Fibroblast of lung (primary cell): ENCODE measurements around the gene COL8A1. TPM values are rescaled to one million over a fixed set of nuclear protein-coding genes. Genes with fewer than 3 reads are reported as not detected.

Experiments
- DNase-seq, 2 donors: peaks; one replicate each; pipeline versions ENCODE4 v3.0.0 to v3.0.0-alpha.2; 2010; ENCODE audit warnings: low read depth in 2 of 2
- H2AFZ ChIP-seq: 2 replicates; pipeline ENCODE4 v1.5.1; 2012; ENCODE audit warnings: low read length, control low read depth, inconsistent platforms
- H3K27ac ChIP-seq: 2 replicates; pipeline ENCODE4 v1.5.1; 2011; ENCODE audit warnings: low read length, control low read depth; ENCODE audit not compliant: insufficient read depth
- H3K27me3 ChIP-seq: 2 replicates; pipeline ENCODE4 v1.5.1; 2011; ENCODE audit warnings: mild to moderate bottlenecking, low read length; ENCODE audit not compliant: control insufficient read depth, insufficient read depth
- H3K36me3 ChIP-seq: 2 replicates; pipeline ENCODE4 v1.5.1; 2011; ENCODE audit warnings: low read length; ENCODE audit not compliant: control insufficient read depth, insufficient read depth
- H3K4me1 ChIP-seq: 2 replicates; pipeline ENCODE4 v1.5.1; 2011; ENCODE audit warnings: low read length; ENCODE audit not compliant: control insufficient read depth, insufficient read depth; ENCODE audit errors: extremely low read depth
- H3K4me2 ChIP-seq: 2 replicates; pipeline ENCODE4 v1.5.1; 2011; ENCODE audit warnings: low read length, control low read depth; ENCODE audit not compliant: insufficient read depth; ENCODE audit errors: extremely low read depth
- H3K4me3 ChIP-seq, 4 experiments: fragments of 200-600 bp in 1 of 4; sonication (generic) in 1 of 4; replicated peaks in 1 of 4; 2 replicates each; pipeline ENCODE4 v1.5.1; 2011 to 2016; ENCODE audit warnings: low read length in 4 of 4, low read depth in 3 of 4, mild to moderate bottlenecking in 3 of 4, control low read depth in 2 of 4, inconsistent platforms in 1 of 4, mixed read lengths in 1 of 4; ENCODE audit not compliant: insufficient read depth in 1 of 4; ENCODE audit errors: control extremely low read depth in 1 of 4
- H3K79me2 ChIP-seq: 2 replicates; pipeline ENCODE4 v1.5.1; 2012; ENCODE audit warnings: mild to moderate bottlenecking, low read length, inconsistent platforms; ENCODE audit not compliant: control insufficient read depth, insufficient read depth
- H3K9ac ChIP-seq: 2 replicates; pipeline ENCODE4 v1.5.1; 2011; ENCODE audit warnings: mild to moderate bottlenecking, low read length, control low read depth; ENCODE audit not compliant: insufficient read depth
- H3K9me3 ChIP-seq: 2 replicates; pipeline ENCODE4 v1.5.1; 2012; ENCODE audit warnings: low read depth, low read length; ENCODE audit not compliant: control insufficient read depth, insufficient read depth
- H4K20me1 ChIP-seq: 2 replicates; pipeline ENCODE4 v1.5.1; 2011; ENCODE audit warnings: low read length; ENCODE audit not compliant: control insufficient read depth, insufficient read depth; ENCODE audit errors: extremely low read depth
- EZH2 ChIP-seq: IDR thresholded peaks from 2 replicates; pipeline ENCODE4 v1.5.1; 2012; ENCODE audit warnings: low read length, control low read depth, mild to moderate bottlenecking; ENCODE audit errors: missing control alignments
- polyA plus RNA-seq, 2 donors: library from polyadenylated mRNA; depleted of rRNA in 1 of 2; stranded (reverse) in 1 of 2; unstranded in 1 of 2; fragments of >200 nt; gene quantifications; 2 replicates each; pipeline ENCODE4 v1.2.1, GENCODE V29; 2011 to 2012; ENCODE audit warnings: missing spikeins in 1 of 2
- total RNA-seq: library from RNA; depleted of rRNA; stranded (reverse); fragments of >200 nt; gene quantifications from 2 replicates; pipeline ENCODE4 v1.2.1, GENCODE V29; 2014
- TF ChIP-seq, protein P1 (sequence below), 2 donors: IDR thresholded peaks in 1 of 2; conservative IDR thresholded peaks in 1 of 2; 1 replicate in 1 of 2; 2 replicates in 1 of 2; pipeline ENCODE4 v1.5.1; 2011 to 2012; ENCODE audit warnings: low read length in 2 of 2, control low read depth in 1 of 2, inconsistent platforms in 1 of 2, low read depth in 1 of 2, mild to moderate bottlenecking in 1 of 2

COL8A1 gene
- total and polyA plus RNA-seq, 2 donors (not counting 1 experiment from before 2014, with no cell fraction given), result 85.4 to 215 TPM

GRCh38 chr3:99768808-99769501, 130.6 kb downstream of the COL8A1 start:
- Histone ChIP-seq H3K4me3 (no peak overlapping the region), H3K79me2 (no peaks in the 10 kb centered on the region), H3K27me3 (no peaks in the 10 kb centered on the region), H2AFZ (no peak overlapping the region), H4K20me1 (no peaks in the 10 kb centered on the region), H3K9me3 (no peaks in the 10 kb centered on the region), H3K36me3 (no peaks in the 10 kb centered on the region), H3K9ac (no peak overlapping the region), H3K27ac (no peak overlapping the region), H3K4me1 (peaks cover 3% of the 10 kb centered on the region), H3K4me2 (no peak overlapping the region)
- no peak for TF ChIP-seq EZH2
- TF ChIP-seq, protein P1, sequence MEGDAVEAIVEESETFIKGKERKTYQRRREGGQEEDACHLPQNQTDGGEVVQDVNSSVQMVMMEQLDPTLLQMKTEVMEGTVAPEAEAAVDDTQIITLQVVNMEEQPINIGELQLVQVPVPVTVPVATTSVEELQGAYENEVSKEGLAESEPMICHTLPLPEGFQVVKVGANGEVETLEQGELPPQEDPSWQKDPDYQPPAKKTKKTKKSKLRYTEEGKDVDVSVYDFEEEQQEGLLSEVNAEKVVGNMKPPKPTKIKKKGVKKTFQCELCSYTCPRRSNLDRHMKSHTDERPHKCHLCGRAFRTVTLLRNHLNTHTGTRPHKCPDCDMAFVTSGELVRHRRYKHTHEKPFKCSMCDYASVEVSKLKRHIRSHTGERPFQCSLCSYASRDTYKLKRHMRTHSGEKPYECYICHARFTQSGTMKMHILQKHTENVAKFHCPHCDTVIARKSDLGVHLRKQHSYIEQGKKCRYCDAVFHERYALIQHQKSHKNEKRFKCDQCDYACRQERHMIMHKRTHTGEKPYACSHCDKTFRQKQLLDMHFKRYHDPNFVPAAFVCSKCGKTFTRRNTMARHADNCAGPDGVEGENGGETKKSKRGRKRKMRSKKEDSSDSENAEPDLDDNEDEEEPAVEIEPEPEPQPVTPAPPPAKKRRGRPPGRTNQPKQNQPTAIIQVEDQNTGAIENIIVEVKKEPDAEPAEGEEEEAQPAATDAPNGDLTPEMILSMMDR (conservative IDR thresholded peaks at IDR 0.05 in 1 of 2, IDR thresholded peaks at IDR 0.05 in 1 of 2; ENCODE audit: low read depth in 1 of 2, low read length in 2 of 2), result no peak
- DNase-seq, result no peak

DNA sequence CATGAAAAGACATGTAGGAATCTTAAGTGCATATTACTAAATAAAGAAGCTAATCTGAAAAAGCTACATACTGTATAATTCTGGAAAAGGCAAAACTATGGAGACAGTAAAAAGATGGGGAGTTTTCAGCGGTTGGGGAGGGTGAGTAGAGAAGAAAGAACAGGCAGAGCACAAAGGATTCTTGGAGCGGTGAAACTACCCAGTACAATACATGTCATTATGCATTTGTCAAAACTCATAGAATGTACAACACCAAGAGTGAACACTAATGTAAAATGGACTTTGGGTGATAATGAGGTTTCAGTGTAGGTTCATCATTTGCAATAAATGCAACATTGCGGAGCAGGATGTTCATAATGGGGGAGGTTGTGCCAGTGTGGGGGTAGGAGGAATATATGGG, 133.8 kb downstream of the COL8A1 start:
- no peaks in the 10 kb centered on the region for H3K9me3 ChIP-seq
- H3K4me3 ChIP-seq, result no peak overlapping the region
- H3K4me1 ChIP-seq, result peaks cover 2% of the 10 kb centered on the region
- H2AFZ ChIP-seq, result no peak overlapping the region
- no peaks in the 10 kb centered on the region for H4K20me1 ChIP-seq
- DNase-seq, result no peak
- H3K79me2 ChIP-seq, result no peaks in the 10 kb centered on the region
- H3K4me2 ChIP-seq, result no peak overlapping the region
- H3K27ac ChIP-seq, result no peak overlapping the region
- TF ChIP-seq, protein P1 (conservative IDR thresholded peaks at IDR 0.05 in 1 of 2, IDR thresholded peaks at IDR 0.05 in 1 of 2; ENCODE audit: low read depth in 1 of 2, low read length in 2 of 2), result no peak
- TF ChIP-seq EZH2, result no peak
- H3K36me3 ChIP-seq, result no peaks in the 10 kb centered on the region
- no peak overlapping the region for H3K9ac ChIP-seq
- no peaks in the 10 kb centered on the region for H3K27me3 ChIP-seq

DNA sequence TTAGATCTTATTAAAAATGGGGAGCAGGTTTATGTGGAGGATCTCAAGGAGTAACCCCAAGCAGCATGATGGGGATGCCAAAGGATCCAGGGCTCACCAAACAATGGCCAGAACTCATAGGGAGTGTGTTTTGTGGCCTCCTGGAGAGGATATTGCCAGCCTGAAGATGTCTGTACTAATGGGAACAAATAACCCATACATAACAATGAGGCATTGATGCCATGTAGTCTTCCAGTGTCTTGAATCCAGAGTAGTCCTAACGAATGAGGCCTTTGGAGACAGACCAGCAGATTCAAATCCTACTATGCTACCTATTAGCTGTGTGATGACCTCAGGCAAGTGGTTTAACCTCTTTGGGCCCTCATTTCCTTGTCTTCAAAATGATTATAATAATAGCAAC, 134.3 kb downstream of the COL8A1 start:
- H3K4me3 ChIP-seq, result no peak overlapping the region
- peaks cover 2% of the 10 kb centered on the region for H3K4me1 ChIP-seq
- no peak overlapping the region for H3K27ac ChIP-seq
- H3K27me3 ChIP-seq, result no peaks in the 10 kb centered on the region
- H3K9ac ChIP-seq, result no peak overlapping the region
- no peaks in the 10 kb centered on the region for H3K9me3 ChIP-seq
- no peak for TF ChIP-seq EZH2
- TF ChIP-seq, protein P1 (conservative IDR thresholded peaks at IDR 0.05 in 1 of 2, IDR thresholded peaks at IDR 0.05 in 1 of 2; ENCODE audit: low read depth in 1 of 2, low read length in 2 of 2), result no peak
- H3K4me2 ChIP-seq, result no peak overlapping the region
- no peak for DNase-seq
- no peaks in the 10 kb centered on the region for H4K20me1 ChIP-seq
- no peaks in the 10 kb centered on the region for H3K79me2 ChIP-seq
- no peak overlapping the region for H2AFZ ChIP-seq
- no peaks in the 10 kb centered on the region for H3K36me3 ChIP-seq
